Stimulated activated CD4-positive, alpha-beta T cell treated with anti-CD3 and anti-CD28 coated beads, Interleukin-12 subunit alpha, Interleukin-12 subunit beta, amount 100 ng/mL, for 48 hours (primary cell): Measurements from ENCODE around the gene ASPA.
"Not testable (repeated sequence)": the region's sequence is repeated elsewhere in the genome, so short reads cannot be mapped to it uniquely, and the experiment has no call there.

Experiments
- DNase-seq, 3 donors: peaks; one replicate each; pipeline ENCODE4 v3.0.0-alpha.2; 2020; ENCODE audit warnings: low read depth in 2 of 3, low spot score in 1 of 3

The ASPA gene

GRCh38 chr17:3475812-3476610 lies at the start of gene ASPA:
Gene ASPA, plus strand, starts transcription at chr17:3475997. Its CDS starts 163 bp downstream, at chr17:3476160.
- no peak for DNase-seq

GRCh38 chr17:3433215-3433614 lies 42.6 kb upstream of the ASPA start:
- peak in 1 of 3 donors; percentile 0 for DNase-seq

- DNase-seq, result no peak
Observed at GRCh38 chr17:3433741-3434140, 42.1 kb upstream of the ASPA start, which contains the start of gene OR1E2. Gene OR1E2, minus strand, starts transcription at chr17:3433841. Its CDS starts 0 bp downstream, at chr17:3433841.

GRCh38 chr17:3438368-3438767 lies 37.4 kb upstream of the ASPA start:
- DNase-seq, result no peak

GRCh38 chr17:3440451-3440850 lies 35.3 kb upstream of the ASPA start:
- no peak for DNase-seq

GRCh38 chr17:3447625-3448024 lies 28.2 kb upstream of the ASPA start:
- DNase-seq, result no peak

- DNase-seq, result no peak
Observed at GRCh38 chr17:3448059-3448665, 27.6 kb upstream of the ASPA start.

GRCh38 chr17:3466355-3466754 lies 9.4 kb upstream of the ASPA start:
- not testable (repeated sequence) for DNase-seq

- no peak for DNase-seq
Observed at GRCh38 chr17:3469529-3469928, 6.3 kb upstream of the ASPA start.

- DNase-seq, result no peak
Observed at GRCh38 chr17:3471599-3471998, 4.2 kb upstream of the ASPA start, which contains the start of gene SPATA22. Gene SPATA22, minus strand, starts transcription at chr17:3471819. Its CDS starts 2,494 bp downstream, at chr17:3469325.

- DNase-seq, result no peak
Observed at GRCh38 chr17:3472137-3472536, 3.7 kb upstream of the ASPA start.

GRCh38 chr17:3474212-3474611 lies 1.6 kb upstream of the ASPA start:
- DNase-seq, result no peak

- no peak for DNase-seq
Observed at GRCh38 chr17:3475251-3475685, 529 bp upstream of the ASPA start.

- DNase-seq, result no peak
Observed at GRCh38 chr17:3479988-3480387, 4.2 kb downstream of the ASPA start.

GRCh38 chr17:3482852-3483251 lies 7.1 kb downstream of the ASPA start:
- no peak for DNase-seq

- no peak for DNase-seq
Observed at GRCh38 chr17:3485481-3486068, 9.8 kb downstream of the ASPA start.

- no peak for DNase-seq
Observed at GRCh38 chr17:3497101-3497500, 21.3 kb downstream of the ASPA start.

GRCh38 chr17:3501344-3501743 lies 25.5 kb downstream of the ASPA start:
- DNase-seq, result no peak

- no peak for DNase-seq
Observed at GRCh38 chr17:3502466-3502865, 26.7 kb downstream of the ASPA start.

GRCh38 chr17:3503285-3503684 lies 27.5 kb downstream of the ASPA start:
- DNase-seq, result no peak

GRCh38 chr17:3505008-3505407 lies 29.2 kb downstream of the ASPA start:
- DNase-seq, result no peak

- DNase-seq, result no peak
Observed at GRCh38 chr17:3506054-3506453, 30.3 kb downstream of the ASPA start.
